Uterus (tissue), 2 donors: ENCODE data around the gene HADH.

Experiments used
- CTCF ChIP-seq, 4 experiments: fragments of 200-600 bp in 2 of 4; fragments of 450-650 bp in 2 of 4; sonication (generic) in 2 of 4; IDR thresholded peaks; one replicate each; pipeline ENCODE4 v1.5.1; 2016 to 2019; ENCODE audit warnings: antibody characterized with exemption in 4 of 4, mild to moderate bottlenecking in 2 of 4, moderate library complexity in 1 of 4
- POLR2A ChIP-seq, 2 donors: fragments of 450-650 bp; IDR thresholded peaks; one replicate each; pipeline ENCODE4 v1.6.1; 2016; ENCODE audit warnings: antibody characterized with exemption in 2 of 2, mild to moderate bottlenecking in 1 of 2, moderate library complexity in 1 of 2

GRCh38 chr4:108051343-108051742, 61.7 kb downstream of the HADH start:
- TF ChIP-seq CTCF (IDR thresholded peaks at IDR 0.05) (no peak), POLR2A (IDR thresholded peaks at IDR 0.05) (no peak)
